NCI-H1694 treated with DMSO at 0.1 percent for 48 hours (cell line): ENCODE measurements around the gene DGAT2.

Experiments used
- DNase-seq: peaks from one replicate; lab custom pipeline; 2025; lab: John Stamatoyannopoulos, UW

DGAT2 gene

DNA sequence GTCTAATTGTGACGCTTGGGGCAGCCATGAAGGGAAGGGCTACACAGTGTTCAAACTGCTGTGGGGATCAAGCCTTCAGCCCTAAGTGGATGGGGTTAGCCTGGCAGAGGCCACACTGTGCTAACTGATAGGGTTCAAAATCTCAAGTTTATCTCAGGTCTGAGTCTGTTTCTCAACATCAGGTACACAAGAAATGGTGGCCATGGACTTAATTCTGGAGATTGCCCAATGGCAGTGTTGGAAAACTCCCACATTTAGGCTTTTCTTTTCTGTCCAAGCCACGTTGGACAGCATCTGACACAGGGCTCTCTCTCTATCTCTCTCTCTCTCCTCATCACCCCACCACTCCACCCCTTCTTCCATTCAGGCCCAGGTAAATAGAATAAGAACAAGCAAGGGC, 10.9 kb upstream of the DGAT2 start:
- no peak for DNase-seq

DNA sequence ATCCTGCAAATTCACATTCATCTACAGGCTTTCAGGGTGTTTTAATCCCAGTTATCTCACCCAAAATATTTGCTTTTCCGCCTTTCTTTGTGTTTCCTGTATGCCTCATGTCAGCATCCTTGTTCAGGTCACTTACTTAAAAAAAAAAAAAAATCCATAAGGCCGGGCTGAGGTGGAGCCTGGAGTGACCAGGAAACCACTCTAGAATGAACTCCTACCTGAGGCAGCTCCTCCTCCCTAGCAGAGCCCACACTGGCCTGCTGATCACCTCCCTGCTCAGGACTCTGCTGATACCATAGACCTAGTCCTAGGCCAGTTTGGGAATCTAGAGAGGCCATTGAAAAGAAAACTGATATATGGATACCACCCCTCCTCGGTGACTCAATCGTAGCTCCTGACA, 8.7 kb upstream of the DGAT2 start:
- no peak for DNase-seq

DNA sequence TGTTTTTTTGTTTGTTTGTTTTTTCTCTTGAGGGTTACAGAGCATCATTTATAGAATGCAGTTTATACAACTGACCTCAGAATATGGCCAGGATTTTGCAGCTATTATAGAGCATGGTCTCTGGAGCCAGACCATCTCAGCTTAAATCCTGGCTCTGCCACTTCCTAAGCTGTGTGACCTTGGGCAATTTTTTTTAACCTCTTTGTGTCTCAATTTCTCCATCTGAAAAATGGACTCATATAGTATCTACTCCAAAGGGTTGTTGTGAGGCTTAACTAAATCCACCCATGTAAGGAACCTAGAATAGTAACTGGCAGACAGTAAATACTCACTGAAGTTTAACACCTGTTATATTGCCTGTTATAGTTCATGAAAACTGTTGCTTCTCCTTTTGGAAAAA, 8.3 kb upstream of the DGAT2 start:
- DNase-seq = no peak

DNA sequence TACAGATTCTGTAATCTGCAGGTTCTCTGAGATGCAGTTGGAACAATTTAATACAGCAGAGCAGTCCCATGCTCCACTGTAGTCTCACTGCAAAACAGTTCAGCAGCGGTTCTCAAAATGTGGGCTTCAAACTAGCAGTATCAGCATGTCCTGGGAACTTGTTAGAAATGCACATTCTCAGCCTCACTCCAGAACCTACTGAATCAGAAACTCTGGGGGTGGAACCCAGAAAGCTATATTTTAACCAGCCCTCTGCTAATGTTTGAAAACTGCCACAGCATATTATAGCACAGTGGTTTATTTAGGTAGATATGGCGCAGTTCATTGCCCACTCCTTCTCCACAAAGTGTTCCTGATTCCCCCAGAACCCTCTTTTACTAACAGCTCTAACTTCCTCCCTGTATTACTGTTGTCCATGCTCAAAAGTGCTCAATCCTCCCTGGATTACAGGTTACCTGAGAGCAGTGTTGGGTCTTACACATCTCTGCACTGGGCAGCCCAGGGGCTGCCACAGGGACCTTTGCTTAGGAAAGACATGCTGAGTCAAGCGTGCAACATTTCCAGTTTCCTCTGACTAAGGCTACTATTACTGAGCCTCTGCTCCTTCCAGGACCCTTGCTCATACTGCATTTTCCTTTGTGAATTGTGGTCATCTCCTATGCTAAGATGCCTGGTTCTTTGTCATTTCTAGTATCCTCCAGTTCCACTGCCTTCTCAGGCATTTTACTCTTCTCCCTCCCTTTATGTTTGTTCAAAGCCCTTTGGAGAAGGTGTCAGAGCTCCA, 7.7 kb upstream of the DGAT2 start:
- DNase-seq = no peak

DNA sequence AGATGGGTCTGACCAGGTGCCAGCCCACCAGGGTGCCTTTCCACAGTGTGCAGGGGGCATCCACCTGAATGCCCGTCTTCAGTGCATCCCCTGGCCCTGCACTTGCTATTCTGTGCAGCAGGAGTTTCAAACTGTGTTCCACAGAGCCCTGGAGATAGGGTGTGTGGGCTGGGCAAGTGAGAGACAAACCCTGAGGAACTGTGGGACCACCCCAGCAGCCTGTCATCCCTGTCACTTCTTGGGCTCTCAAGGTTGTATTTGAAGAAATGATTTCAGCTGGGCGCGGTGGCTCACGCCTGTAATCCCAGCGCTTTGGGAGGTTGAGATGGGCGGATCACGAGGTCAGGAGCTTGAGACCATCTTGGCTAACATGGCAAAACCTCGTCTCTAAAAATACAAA, 6.4 kb upstream of the DGAT2 start:
- DNase-seq = no peak

DNA sequence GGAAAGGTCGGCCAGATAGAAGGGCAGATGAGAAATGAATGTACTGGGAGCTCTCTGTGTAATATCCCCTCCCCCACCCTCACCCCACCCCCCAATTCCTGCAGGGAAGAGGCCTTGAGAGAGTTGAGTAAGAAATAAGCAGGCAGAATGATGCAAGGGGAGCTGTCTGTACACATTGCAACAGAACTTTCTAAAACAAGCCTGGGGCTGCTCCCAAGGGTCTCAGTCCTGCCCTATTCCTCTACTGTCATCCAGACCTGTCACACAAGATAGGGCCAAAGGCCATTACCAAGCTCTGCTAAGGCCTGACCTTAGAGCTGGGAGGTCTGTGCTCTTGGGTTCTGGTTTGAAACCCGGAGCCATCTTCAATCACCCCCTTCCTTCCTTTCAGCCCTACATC, 5.7 kb upstream of the DGAT2 start:
- no peak for DNase-seq

DNA sequence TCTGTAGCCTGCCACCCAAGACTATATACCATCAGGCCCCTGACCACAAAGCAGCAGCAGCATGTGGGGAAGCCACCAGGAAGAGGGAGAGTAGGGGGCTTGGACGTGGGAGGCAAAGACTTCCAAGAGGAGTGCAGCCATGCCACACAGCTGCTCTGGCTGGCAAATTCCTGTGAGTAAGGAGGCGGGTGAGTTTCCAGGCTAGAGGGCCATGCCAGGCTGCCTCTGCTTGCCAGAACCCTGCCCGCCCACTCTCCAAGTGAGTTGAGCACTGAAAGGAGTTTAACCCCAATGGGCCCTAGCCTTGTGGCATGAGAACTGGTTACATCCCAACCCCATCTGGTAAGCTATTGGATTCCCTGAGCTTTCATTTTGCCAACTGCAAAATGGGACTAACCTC, 4.7 kb upstream of the DGAT2 start:
- no peak for DNase-seq

DNA sequence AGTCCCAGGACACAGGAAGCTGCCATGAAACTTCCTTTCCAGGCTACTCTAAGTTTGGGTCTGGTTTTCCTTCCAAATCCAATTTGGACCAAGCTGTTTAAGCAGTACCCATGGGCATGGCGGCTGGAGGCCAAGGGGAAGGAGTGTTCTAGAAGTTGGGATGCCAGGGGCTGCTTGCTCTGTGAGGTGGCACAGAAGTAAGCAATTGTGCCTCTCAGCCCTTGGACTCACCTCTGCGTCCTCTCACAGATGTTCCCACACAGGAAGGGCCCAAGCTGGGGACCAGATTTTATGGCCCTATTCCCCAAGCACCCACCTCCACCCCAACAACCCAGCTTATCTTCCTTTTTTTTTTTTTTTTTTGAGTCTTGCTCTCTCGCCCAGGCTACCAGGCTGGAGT, 3.5 kb upstream of the DGAT2 start:
- DNase-seq = no peak

DNA sequence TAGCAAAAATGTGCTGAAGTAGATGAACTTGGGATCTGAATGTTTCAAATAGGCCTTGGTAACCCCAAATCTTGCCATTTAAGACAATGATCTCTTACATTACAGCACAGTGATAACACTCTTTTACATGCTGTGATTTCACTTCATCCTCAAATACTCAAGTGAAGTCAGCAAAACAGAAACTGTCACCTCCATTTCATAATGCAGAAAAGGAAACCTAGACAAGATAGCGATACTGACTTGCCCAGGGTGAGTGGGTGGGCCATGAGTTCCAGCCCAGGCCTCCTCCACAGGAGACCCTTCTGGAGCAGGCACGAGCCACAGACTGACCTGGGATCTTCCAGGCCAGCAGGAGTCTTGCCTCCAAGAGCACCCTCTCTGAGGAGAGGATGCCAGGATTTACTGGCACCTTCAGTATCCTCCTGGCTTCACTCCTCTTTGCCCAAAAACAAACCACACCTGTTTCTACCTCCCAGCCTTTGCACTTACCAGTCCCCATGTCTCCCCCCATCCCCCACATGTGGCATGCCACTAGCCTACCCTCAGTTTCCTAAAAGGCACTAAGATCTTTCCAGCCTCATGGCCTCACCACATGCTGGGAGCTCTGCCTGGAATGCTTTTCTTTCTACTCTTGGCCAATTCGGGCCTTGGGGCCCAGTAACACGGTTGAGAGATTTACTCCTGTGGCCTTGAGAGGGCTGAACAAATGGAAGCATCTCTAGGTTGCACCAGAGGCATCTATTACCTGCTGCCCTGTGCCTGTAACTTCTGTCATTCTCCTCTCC, 1.9 kb upstream of the DGAT2 start:
- DNase-seq = no peak

DNA sequence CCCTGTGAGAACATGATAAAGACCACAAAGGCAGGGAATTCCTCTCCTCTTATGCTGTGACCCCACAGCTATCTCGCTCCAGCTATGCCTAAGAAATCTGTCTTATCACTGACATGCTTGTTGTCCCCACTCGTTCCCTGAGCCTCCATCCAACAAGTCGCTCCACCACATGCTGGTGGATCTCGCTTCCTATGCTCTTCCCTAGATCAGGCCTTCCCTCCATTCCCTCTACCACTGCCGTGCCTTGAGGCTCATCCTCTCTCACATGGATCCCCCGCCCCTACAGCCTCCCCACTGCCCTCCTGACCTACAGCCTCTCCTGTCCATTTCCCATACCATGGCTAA, 1.4 kb upstream of the DGAT2 start:
- DNase-seq = no peak

DNA sequence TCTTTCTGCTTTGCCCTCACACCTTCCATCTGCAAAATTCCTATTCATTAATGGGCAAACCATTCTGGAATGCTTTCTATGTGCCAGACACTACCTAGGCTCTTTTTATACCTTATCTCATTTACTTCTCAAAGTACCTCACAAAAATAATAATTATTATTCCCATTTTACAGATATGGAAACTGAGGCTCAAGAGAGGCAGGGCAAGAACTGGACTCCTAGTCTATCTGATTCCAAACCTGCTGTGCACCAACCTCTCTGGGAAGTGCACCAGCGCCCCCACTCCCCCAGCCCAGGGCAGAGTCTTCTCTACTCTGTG, 826 bp upstream of the DGAT2 start:
- no peak for DNase-seq

DNA sequence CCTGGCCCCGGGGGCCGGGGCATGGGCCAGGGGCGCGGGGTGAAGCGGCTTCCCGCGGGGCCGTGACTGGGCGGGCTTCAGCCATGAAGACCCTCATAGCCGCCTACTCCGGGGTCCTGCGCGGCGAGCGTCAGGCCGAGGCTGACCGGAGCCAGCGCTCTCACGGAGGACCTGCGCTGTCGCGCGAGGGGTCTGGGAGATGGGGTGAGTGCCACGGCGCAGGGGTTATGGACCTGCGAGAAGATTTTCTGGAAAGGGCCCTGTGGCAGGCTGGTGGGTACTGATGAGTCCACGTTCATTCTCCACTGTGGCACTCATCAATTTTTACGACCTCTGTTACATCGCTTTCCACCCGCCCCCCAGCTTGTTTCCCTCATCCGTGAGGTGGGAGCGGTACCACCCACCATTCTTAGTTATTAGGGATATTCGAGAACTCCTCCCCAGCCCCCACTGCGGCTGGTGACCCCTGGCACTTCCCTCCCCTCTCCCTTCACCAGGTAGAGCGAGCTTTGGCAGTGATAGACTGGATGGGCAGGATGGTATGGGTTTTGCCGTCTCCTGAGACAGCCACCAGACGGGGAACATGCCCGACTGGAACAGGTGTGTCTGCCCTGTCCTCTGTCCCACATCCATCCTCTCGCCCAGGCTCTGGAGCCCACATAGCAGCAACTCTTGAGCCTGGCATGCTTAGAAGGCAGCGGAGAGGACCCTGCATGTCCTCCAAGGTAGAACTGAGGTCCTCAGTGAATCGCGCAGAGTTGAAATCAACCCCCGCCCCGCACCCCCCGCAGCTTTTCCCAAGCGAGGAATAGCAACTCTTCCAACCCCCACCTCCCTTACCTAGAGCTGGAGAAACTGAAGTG, 562 bp downstream of the DGAT2 start:
- DNase-seq = no peak

DNA sequence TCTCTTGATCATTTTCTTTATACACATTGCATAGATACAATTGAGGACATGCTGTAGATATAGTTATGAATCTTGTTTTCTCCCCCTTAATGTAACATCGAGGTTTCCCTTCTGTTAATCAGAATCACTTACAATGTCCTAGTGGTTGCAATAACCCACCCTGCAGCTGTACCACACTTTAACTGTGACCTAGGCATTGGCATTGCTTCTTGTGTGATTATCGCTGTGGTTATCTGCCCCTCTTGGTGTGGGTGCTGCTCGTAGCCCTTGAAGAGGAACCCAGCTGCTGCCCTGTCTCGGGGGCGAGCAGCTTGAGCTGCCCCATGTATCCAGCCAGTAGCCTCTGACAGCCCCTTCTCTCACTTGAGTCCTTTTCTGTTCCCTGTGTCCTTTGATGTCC, 1.5 kb downstream of the DGAT2 start:
- no peak for DNase-seq

DNA sequence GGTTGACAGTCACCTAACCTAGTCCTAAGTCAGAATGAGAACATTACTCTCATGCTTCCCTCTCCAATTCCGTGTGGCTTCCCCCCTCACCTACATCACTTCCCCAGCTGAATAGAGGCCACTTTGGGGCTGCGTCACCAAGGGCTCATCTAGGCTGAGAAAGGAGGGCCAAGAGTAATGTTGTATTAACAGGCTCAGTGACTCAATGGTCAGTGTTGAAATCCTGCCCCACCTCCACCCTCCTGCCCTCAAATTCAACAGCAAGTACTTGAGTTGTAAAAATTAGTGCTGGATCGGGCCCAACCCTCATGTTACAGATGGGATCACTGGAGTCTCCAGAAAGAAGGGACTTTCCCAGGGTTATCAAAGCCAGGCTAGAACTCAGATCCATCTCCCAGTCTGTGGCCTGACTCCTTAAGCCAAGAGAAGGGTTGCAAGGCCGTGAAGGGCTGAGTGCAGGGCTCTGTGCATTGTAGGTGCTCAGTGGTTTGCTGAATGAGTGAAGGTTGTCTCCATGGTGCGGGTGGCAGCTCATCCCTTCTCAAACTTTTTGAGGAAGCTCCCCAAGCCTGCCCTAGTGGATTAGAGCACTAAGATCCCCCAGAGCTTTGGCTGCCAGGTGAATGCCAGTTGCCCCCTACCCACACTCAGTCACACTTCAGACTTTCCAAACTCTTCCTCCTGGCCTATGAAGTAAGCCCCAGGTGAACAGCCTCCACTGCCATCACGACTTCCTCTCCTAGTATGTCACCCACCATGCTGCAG, 3.2 kb downstream of the DGAT2 start:
- no peak for DNase-seq

DNA sequence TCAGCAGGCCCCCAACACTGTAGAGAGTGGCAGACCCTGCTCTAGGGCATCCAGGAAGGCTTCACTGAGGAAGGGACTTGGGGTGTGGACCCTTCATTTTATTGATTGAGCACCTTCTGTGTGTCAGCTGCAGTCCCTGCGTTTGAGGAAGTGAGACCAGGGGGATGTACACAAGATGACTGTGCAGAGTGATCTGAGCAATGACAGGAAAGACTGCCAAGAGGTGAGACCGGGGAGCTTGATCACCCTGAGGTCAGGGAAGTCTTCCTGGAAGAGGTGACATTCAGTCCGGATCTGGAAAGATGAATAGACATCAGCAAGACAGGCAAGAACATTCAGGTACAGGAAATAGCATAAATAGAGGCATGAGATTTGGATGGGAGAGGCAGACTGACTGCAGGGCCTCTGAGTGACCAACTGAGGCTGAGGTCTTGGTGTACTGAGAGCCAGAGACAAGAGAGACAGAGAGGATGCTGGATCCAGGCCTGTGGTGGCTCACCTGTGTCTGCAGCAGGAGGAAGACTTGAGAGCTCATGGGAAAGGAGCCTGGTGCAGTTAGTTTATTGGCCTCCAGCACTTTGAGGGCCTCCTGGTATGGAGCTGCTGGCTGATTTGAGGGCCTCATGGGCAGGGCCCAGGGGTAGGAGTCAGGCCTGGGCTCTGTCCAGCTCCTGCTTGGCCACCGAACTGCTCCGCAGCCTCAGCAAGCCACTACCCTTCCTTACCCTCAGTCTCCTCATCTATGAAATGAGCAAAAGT, 5.2 kb downstream of the DGAT2 start:
- no peak for DNase-seq

DNA sequence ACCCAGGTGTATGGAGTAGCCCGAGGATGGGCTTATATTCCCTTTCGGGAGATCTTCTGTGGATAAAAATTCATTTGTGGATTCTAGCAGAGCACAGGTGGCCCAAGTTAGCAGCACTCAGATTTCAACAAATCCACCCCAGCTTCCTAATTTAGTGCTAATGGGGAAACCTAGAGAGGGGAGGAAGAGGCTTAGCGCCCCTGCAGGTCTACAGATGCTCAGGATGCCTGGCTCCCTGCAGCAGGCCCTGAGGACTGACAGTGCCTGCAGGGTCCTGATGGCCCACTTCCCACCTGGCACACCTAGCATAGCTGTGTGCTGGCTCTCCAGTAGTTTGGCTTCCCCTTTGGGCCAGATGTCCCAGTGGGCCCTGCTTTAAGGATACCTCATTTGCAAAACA, 6.5 kb downstream of the DGAT2 start:
- no peak for DNase-seq

DNA sequence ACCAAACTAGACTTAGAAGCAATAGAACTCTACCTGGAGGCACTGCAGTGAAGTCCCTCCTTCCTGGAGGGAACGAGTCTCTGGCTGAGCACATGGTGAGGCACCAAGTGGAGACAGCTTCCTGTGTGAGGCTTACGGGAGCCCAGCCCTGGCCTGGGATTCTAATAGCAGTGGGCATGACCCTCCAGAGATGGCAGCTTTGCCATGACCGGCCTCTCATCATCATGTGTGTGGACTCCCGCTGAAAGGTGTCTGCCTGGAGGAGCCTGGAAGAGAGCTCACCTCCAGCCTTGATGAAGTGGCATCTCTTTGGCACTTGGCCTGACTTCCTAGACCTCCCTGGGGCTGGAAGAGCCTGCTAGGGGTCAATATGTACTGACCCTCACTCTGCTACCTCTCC, 8.0 kb downstream of the DGAT2 start:
- DNase-seq = no peak

DNA sequence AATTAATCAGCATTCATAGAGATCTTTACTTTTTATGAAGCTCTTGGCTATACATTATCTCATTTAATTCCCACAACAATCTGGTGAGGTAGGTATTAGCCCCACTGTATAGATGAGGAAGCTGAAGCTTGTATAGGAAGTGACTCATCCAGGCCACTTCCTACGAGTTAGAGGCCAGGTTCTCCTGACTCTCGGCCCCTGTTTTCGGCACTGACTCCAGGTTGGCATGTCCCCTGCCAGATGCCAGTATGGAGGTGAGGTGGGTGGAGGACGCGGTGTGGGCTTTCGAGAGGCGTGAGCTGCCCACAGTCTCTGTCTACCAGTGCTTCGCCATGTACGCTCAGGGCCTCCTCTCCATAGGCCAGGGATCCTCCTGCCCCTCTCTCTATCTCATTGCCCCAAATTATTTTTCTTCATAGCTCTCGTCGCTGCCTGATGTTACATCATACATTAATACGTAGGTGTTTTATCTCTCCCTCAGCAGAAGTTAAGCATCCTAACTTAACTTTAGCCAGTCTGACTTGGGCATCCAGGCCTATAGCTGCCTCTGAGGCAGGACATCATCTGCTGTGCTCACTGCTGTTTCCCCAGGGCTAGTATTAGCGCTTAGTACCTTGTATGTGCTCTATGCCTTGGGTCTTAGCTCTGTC, 9.0 kb downstream of the DGAT2 start:
- DNase-seq = no peak

DNA sequence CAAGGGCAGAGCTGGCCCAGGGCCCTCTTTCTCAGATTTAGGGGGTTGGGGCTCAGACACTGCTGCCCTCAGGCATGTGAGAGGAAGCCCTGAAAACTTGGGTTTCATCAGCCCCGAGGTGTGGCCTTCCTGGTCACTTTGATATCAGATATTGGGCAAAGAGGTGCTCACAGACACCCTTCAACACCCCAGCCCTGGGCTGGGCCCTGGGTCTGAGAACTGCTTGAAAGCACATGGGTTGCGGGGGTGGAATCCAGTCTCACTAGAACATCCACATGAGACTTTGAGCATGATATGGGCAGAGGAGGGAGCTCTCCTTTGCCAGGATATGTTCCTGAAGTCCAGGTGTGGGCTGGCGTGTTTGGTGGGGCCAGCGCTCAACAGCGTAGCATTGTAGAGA, 10.4 kb downstream of the DGAT2 start:
- no peak for DNase-seq

DNA sequence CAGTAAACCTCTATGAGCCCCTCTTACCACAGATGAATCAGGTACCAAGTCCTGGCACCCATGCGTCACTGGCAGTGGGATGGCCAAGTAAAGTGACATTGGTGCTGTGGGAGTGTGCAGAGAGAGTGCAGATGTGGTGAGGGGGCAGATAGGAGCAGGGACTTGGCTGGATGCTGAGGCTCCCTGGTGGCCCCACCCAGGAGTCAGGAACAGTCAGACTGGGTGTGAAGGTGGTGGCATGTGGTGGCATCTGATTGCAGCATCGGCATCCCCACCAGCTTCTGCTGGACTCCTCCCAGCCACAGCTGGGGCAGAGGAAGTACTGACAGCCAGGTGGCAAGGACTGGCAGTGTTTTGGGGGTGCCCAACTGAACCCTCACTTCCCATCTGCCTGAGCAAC, 11.4 kb downstream of the DGAT2 start:
- DNase-seq = no peak

DNA sequence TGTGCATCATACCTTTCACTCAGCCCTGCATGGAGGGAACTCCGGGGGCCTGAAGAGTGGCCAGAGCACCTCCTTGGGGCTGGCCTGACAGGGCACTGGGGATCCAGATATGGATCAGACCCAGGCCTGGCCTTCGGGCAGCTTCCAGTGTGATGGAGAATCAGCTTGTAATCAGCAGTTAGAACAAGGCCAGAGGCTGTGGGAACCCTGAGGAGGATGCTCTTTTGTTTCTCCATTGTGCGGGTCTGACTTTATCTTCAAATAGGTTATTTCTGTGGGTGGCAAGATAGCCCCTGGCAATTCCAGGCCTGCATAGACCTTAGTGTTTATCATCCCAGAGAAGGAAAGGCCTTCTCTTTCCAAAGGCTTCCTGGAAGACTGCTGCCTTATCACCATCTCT, 12.3 kb downstream of the DGAT2 start:
- no peak for DNase-seq
